GM12864 (cell line): ENCODE measurements around the gene AMZ1.
A peak's percentile ranks its signal among the peaks of the same experiment; 100 is the strongest.

Source experiments
- DNase-seq: peaks from one replicate; pipeline ENCODE4 v3.0.0-alpha.2; 2011; ENCODE audit warnings: low read depth
- H3K4me3 ChIP-seq: 2 replicates; pipeline ENCODE4 v1.5.1; 2011; ENCODE audit warnings: mild to moderate bottlenecking, low read depth, low read length, control low read depth
- TF ChIP-seq, protein P1 (sequence below): IDR thresholded peaks from 2 replicates; pipeline ENCODE4 v1.5.1; 2011; ENCODE audit warnings: low read depth, mild to moderate bottlenecking, moderate library complexity, low read length, control low read depth, inconsistent platforms; ENCODE audit errors: missing control alignments

AMZ1 gene

DNA sequence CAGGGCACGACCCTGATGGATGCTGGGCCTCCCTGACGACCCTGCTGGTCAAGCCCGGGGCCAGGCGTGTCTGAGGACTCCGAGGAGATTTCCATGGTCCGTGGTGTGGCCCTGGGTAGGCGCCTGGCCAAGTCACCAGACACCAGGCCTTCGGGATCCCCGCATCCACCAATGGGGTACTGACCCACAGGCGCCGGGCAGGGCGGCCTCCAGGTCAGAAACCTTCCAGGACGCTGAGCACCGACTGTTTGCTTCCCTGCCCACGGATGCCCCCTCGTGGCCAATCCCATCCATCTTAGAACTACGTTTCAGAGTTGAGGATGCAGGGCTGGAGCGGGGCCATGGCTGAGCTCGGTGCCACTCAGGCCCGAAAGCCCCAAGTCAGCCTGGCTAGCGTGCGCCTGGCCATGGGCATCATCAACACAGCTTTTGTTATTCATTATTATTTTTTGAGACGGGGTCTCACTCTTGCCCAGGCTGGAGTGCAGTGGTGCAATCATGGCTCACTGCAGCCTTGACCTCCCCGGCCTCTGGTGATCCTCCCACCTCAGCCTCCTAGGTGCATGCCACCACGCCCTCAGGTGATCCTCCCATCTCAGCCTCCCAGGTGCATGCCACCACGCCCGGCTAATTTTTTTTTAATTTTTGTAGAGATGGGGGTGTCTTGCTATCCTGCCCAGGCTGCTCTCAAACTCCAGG, 7.1 kb upstream of the AMZ1 start:
- TF ChIP-seq, protein P1, sequence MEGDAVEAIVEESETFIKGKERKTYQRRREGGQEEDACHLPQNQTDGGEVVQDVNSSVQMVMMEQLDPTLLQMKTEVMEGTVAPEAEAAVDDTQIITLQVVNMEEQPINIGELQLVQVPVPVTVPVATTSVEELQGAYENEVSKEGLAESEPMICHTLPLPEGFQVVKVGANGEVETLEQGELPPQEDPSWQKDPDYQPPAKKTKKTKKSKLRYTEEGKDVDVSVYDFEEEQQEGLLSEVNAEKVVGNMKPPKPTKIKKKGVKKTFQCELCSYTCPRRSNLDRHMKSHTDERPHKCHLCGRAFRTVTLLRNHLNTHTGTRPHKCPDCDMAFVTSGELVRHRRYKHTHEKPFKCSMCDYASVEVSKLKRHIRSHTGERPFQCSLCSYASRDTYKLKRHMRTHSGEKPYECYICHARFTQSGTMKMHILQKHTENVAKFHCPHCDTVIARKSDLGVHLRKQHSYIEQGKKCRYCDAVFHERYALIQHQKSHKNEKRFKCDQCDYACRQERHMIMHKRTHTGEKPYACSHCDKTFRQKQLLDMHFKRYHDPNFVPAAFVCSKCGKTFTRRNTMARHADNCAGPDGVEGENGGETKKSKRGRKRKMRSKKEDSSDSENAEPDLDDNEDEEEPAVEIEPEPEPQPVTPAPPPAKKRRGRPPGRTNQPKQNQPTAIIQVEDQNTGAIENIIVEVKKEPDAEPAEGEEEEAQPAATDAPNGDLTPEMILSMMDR = peak; percentile 66
- H3K4me3 ChIP-seq = no peak overlapping the region
- DNase-seq = no peak

DNA sequence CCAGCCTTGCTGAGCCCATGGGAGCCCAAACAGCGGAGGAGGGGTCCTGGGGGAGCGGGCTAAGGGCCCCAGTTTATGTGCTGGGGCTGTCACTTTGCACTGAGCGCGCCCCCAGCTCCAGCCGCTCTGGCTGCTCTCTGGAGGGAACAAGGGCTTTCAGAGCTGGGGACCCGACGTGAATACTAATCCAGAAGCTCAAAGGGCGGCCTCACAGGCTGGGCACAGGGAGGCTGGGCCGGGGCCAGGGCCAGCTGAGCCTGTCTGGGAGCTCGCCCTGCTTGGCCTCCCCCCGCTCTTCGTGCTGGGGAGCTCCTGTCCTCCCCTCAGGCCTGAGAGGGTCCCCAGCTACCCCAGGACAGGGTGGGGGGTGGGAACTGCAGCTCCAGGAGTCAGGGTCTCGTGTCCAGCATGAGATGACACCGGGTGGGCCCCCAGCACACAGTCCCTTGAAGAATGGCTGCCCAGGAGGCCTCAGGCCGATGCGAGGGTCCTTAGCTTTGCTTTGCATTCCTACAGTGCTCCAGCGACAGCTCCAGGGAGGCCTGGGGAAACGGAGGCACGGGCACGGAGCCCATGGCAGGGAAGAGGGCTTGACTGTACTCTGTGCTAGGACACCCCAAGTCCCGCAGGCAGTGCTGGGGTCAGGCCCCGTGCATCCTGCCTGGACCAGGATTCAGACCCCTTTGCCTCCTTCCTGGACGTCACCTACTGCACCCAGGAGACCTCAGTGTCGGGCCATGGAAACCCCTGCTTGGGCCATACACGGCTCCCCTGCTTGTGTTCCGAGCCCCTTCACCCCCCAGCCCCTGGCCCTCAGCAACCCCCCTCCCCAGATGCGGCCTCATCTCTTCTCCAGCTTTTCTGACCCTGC, 5.8 kb upstream of the AMZ1 start:
- H3K4me3 ChIP-seq = no peak overlapping the region
- TF ChIP-seq, protein P1 = no peak
- no peak for DNase-seq

DNA sequence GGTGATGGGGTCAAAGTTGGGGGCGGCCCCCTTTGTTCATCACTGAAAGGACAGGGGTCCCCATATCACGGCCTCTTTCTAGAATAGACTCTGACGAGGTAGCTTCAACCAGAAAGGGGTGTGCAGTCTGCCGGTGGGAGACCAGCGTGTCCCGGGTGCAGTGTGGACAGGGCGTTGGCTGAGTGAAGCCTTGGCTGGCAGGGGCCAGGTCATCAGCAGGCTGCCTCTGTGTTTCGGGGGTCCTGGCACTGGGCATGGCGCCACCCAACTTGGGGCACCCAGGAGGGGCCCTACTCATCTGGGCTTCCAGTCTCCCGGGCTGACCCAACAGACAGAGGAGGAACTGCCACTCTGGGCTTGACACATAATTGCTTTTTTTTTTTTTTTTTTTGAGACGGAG, 3.5 kb upstream of the AMZ1 start:
- TF ChIP-seq, protein P1 = no peak

DNA sequence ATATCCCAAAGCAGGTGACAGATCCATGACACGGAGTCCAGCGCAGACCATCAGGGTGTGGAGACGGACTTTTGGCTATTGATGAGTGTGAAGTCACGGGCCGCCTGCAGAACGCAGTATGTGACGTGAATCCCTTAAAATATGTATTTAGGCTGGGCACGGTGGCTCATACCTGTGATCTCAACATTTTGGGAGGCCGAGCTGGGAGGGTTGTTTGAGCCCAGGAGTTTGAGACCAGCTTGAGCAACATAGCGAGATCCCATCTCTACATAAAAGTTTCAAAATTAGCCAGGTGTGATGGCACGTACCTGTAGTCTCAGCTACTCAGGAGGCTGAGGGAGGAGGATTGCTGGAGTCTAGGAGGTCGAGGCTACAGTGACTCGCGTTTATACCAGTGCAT, 1.9 kb upstream of the AMZ1 start:
- DNase-seq = no peak
- no peak overlapping the region for H3K4me3 ChIP-seq
- TF ChIP-seq, protein P1 = no peak

More for the DNA sequence above, 3.5 kb upstream of the AMZ1 start:
- no peak overlapping the region for H3K4me3 ChIP-seq
- DNase-seq = no peak

DNA sequence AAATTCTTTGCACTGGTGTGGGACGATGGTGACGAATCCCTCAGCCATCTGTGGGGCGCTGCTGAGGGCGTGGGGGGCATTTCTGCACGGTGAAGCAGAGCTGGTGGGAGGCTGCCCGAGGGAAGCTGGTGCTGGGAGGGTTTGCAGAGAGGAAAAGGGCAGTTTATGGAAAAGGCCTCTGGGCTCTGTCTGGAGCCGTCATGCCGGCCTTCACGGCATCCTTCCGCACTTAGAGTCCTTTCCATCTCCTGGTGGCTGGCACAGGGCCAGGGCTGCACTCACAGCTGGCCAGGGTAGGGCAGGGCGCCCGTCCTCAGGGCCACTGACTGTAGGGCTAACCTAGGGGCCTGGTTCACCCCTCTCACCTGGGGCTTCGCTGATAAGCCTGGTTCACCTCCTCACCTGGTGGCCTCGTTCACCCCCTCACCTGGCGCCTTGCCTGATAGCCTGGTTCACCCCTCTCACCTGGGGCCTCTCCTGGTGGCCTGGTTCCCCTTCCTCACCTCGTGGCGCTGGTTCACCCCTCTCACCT, 598 bp upstream of the AMZ1 start:
- H3K4me3 ChIP-seq = no peak overlapping the region
- no peak for DNase-seq
- TF ChIP-seq, protein P1 = no peak

DNA sequence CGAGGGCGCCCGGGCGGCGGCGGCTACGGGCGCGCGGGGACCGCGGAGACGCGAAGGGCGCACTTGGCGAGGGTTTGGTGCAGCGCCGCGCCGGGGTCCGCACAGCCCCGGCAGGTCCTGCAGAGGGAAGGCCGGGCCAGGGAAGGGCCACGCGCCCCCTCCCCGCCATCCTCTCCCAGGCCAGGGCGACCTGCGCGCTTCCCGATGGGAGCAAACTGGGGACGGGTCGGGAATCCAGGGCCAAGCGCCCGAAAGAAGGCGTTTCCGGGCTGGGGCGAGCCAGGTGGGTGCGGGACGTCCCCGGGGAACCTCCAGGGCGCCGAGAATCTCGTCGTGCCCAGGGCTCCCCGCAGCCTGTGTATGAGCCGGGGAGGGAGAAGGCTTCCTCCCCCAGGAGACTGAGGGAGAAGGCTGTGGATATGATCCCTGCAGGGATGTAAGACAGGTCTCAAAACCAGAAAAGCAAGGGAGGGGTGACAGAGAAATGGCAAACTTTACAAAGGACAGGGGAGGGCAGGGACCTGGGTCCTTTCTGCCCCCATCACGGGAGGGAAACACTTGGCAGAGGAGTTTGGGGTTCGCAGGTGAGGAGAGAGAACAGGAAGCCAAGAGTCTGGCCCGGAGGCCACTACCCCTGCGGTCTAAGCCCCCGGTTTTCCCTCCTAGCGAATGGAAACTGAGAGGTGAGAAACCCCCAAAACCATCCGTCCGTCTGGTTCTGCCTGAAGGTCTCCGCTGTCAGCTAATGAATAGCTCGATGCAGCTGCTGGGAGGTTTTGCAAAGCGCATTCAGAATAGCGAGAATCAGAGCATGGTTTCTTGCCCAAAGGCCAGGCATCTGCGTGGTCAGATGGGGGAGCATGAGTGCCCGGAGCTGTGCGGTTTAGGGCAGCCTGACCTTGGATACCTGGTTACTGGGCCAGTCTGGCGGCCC, 674 bp downstream of the AMZ1 start:
- TF ChIP-seq, protein P1 = no peak
- peak; percentile 69 for DNase-seq
- peak overlapping the region; percentile 43 for H3K4me3 ChIP-seq
